ENCODE measurements around the gene MRPL50. TPM values are rescaled to one million over a fixed set of nuclear protein-coding genes. Genes with fewer than 3 reads are reported as not detected.

MRPL50 gene
- total RNA-seq, 4 donors from 2014 or later: 3.4 to 16.1 (median 9.5) TPM

Other genes starting within 250 kb of the MRPL50 start
- gene BAAT, start 13.6 kb downstream of the MRPL50 start, total RNA-seq: under 1 TPM in 1 of 4 donors, not detected in 3; 0.14 TPM
- 10 to 100 TPM in 2 of 4 donors, 1 to 10 TPM in 2; 5.6 to 21.3 (median 13.4) TPM for gene ZNF189, start 233 bp upstream of the MRPL50 start, total RNA-seq
- 10 to 100 TPM in 2 of 4 donors, 1 to 10 TPM in 1, not detected in 1; 1.9 to 55.0 (median 20.1) TPM for gene ALDOB, start 37.2 kb upstream of the MRPL50 start, total RNA-seq
- 10 to 100 TPM in 3 of 4 donors, 1 to 10 TPM in 1; 9.0 to 21.0 (median 13.9) TPM for gene RNF20, start 135.2 kb upstream of the MRPL50 start, total RNA-seq
- not detected for gene PPP3R2, start 196.4 kb upstream of the MRPL50 start, total RNA-seq

Measured in transverse colon (tissue), 4 donors.